MM.1S (cell line): ENCODE measurements around the gene LBX2.

ENCODE experiments used
- DNase-seq: peaks from one replicate; pipeline ENCODE4 v3.0.0-alpha.2; 2015
- H2AFZ ChIP-seq: fragments of 300-600 bp; sonication (generic); 2 replicates; pipeline ENCODE4 v1.6.0; 2016; ENCODE audit warnings: antibody characterized with exemption, low read length
- H3F3A ChIP-seq: fragments of 300-600 bp; sonication (generic); 2 replicates; pipeline ENCODE4 v1.6.1; 2016; ENCODE audit warnings: mild to moderate bottlenecking, antibody characterized with exemption, low read length, moderate library complexity, mixed read lengths; ENCODE audit not compliant: insufficient read depth
- H3K27ac ChIP-seq: fragments of 300-600 bp; sonication (generic); 2 replicates; pipeline ENCODE4 v1.5.1; 2016; ENCODE audit warnings: mild to moderate bottlenecking, low read length
- H3K27me3 ChIP-seq: fragments of 300-600 bp; sonication (generic); replicated peaks from 2 replicates; pipeline ENCODE4 v1.6.0; 2016; ENCODE audit warnings: low read length; ENCODE audit not compliant: insufficient read depth
- H3K36me3 ChIP-seq: fragments of 300-600 bp; sonication (generic); replicated peaks from 2 replicates; pipeline ENCODE4 v1.6.1; 2016; ENCODE audit warnings: mild to moderate bottlenecking, low read length, mixed read lengths; ENCODE audit not compliant: insufficient read depth
- H3K4me1 ChIP-seq: fragments of 300-600 bp; sonication (generic); 2 replicates; pipeline ENCODE4 v1.6.1; 2016; ENCODE audit warnings: low read length, mixed read lengths
- H3K4me2 ChIP-seq: fragments of 300-600 bp; sonication (generic); 2 replicates; pipeline ENCODE4 v1.6.0; 2016; ENCODE audit warnings: low read depth, low read length
- H3K4me3 ChIP-seq: fragments of 300-600 bp; sonication (generic); 2 replicates; pipeline ENCODE4 v1.5.1; 2016; ENCODE audit warnings: low read length, mixed read lengths
- H3K79me2 ChIP-seq: fragments of 300-600 bp; sonication (generic); 2 replicates; pipeline ENCODE4 v1.6.1; 2016; ENCODE audit warnings: mixed run types, low read length, mixed read lengths
- H3K9ac ChIP-seq: fragments of 300-600 bp; sonication (generic); 2 replicates; pipeline ENCODE4 v1.6.1; 2016; ENCODE audit warnings: low read length, mixed read lengths
- H3K9me2 ChIP-seq: fragments of 300-600 bp; sonication (generic); replicated peaks from 2 replicates; pipeline ENCODE4 v1.6.1; 2016; ENCODE audit warnings: mild to moderate bottlenecking, low read length, mixed read lengths; ENCODE audit not compliant: insufficient read depth
- H3K9me3 ChIP-seq: fragments of 300-600 bp; sonication (generic); replicated peaks from 2 replicates; pipeline ENCODE4 v1.6.1; 2016; ENCODE audit warnings: mild to moderate bottlenecking, low read length, mixed read lengths; ENCODE audit not compliant: insufficient read depth
- H4K20me1 ChIP-seq: fragments of 300-600 bp; sonication (generic); 2 replicates; pipeline ENCODE4 v1.6.1; 2016; ENCODE audit warnings: mild to moderate bottlenecking, low read length, moderate library complexity, mixed read lengths; ENCODE audit not compliant: insufficient read depth
- CTCF ChIP-seq: fragments of 300-600 bp; sonication (generic); IDR thresholded peaks from 2 replicates; pipeline ENCODE4 v1.5.1; 2016; ENCODE audit warnings: antibody characterized with exemption, low read length, mixed read lengths
- EZH2 ChIP-seq: fragments of 300-600 bp; sonication (generic); optimal IDR thresholded peaks from 2 replicates; pipeline ENCODE3; 2017; ENCODE audit warnings: low read depth, mild to moderate bottlenecking, antibody characterized with exemption, low read length, mixed read lengths
- EZH2phosphoT487 ChIP-seq: fragments of 300-600 bp; sonication (generic); IDR thresholded peaks from 2 replicates; pipeline ENCODE4 v1.6.1; 2018; ENCODE audit warnings: antibody characterized with exemption, low read length

The LBX2 gene

GRCh38 chr2:74474481-74474880 lies 24.9 kb downstream of the LBX2 start:
- H3K4me1 ChIP-seq: peaks cover 5% of the 10 kb centered on the region; the same call in 1 of the 2 replicates
- TF ChIP-seq CTCF (no peak), EZH2phosphoT487 (no peak), EZH2 (no peak)

GRCh38 chr2:74472945-74473258 lies 26.5 kb downstream of the LBX2 start:
- no peaks in the 10 kb centered on the region for H3K9me3 ChIP-seq
- no peaks in the 10 kb centered on the region for H3K27me3 ChIP-seq
- no peak for TF ChIP-seq EZH2
- TF ChIP-seq CTCF: no peak
- no peak for TF ChIP-seq EZH2phosphoT487
- H3K4me2 ChIP-seq: peak overlapping the region; percentile 93
- H3F3A ChIP-seq: peaks cover 34% of the 10 kb centered on the region
- peak overlapping the region; percentile 87 for H3K9ac ChIP-seq
- H3K4me3 ChIP-seq: peak overlapping the region; percentile 99
- H3K36me3 ChIP-seq: no peaks in the 10 kb centered on the region; the same call in 1 of the 2 replicates
- peaks cover 6% of the 10 kb centered on the region for H3K79me2 ChIP-seq
- no peaks in the 10 kb centered on the region for H4K20me1 ChIP-seq
- H3K27ac ChIP-seq: peak overlapping the region; percentile 90
- no peak for DNase-seq
- peak overlapping the region; percentile 93 for H2AFZ ChIP-seq
- H3K9me2 ChIP-seq: no peaks in the 10 kb centered on the region
- peaks cover 5% of the 10 kb centered on the region; the same call in 1 of the 2 replicates for H3K4me1 ChIP-seq

More at GRCh38 chr2:74474481-74474880, 24.9 kb downstream of the LBX2 start:
- Histone ChIP-seq H4K20me1 (no peaks in the 10 kb centered on the region), H3K4me3 (no peak overlapping the region), H3K9me3 (no peaks in the 10 kb centered on the region), H3F3A (peaks cover 34% of the 10 kb centered on the region), H3K27me3 (no peaks in the 10 kb centered on the region), H3K4me2 (no peak overlapping the region), H3K27ac (no peak overlapping the region), H3K9me2 (no peaks in the 10 kb centered on the region), H3K36me3 (no peaks in the 10 kb centered on the region; the same call in 1 of the 2 replicates), H3K79me2 (peaks cover 6% of the 10 kb centered on the region), H2AFZ (no peak overlapping the region), H3K9ac (no peak overlapping the region)
- DNase-seq: no peak

- peak within 1 kb of the TSS; percentile 87 for H3K9ac ChIP-seq
Observed at GRCh38 chr2:74472086-74472944, 27.1 kb downstream of the LBX2 start, which contains the start of gene MRPL53. Gene MRPL53 (minus strand): TSS chr2:74472680. CDS start chr2:74472660, 20 bp downstream.

More at GRCh38 chr2:74472086-74472944, 27.1 kb downstream of the LBX2 start, which contains the start of gene MRPL53:
- DNase-seq: peak; percentile 96
- Histone ChIP-seq H3F3A (peaks cover 34% of the 10 kb centered on the region), H3K36me3 (no peaks in the 10 kb centered on the region; the same call in 1 of the 2 replicates), H3K4me3 (peak within 1 kb of the TSS; percentile 99), H4K20me1 (no peaks in the 10 kb centered on the region), H3K27me3 (no peaks in the 10 kb centered on the region), H3K4me2 (peak within 1 kb of the TSS; percentile 93), H3K9me3 (no peaks in the 10 kb centered on the region), H3K27ac (peak within 1 kb of the TSS; percentile 90), H2AFZ (peak within 1 kb of the TSS; percentile 93), H3K9me2 (no peaks in the 10 kb centered on the region), H3K4me1 (peaks cover 5% of the 10 kb centered on the region; the same call in 1 of the 2 replicates), H3K79me2 (peaks cover 6% of the 10 kb centered on the region)
- TF ChIP-seq EZH2 (no peak), CTCF (no peak), EZH2phosphoT487 (no peak)
